Esophagus squamous epithelium (tissue), 5 donors: Measurements from ENCODE around the gene RFPL1. TPM values are rescaled to one million over a fixed set of nuclear protein-coding genes. Genes with fewer than 3 reads are reported as not detected.

ENCODE experiments used
- DNase-seq: peaks from one replicate; lab custom pipeline; 2025; lab: John Stamatoyannopoulos, UW
- H3K27ac ChIP-seq, 4 donors: fragments of 200-600 bp; sonication (generic); one replicate each; pipeline ENCODE4 v1.5.1; 2016 to 2019; ENCODE audit warnings: mild to moderate bottlenecking in 1 of 4
- H3K27me3 ChIP-seq, 4 donors: fragments of 200-600 bp; sonication (generic); 1 replicate in 3 of 4; 2 replicates in 1 of 4; pipeline versions ENCODE4 v1.5.1 to v1.6.0; 2017 to 2021; ENCODE audit warnings: antibody characterized with exemption in 1 of 4
- H3K36me3 ChIP-seq, 3 donors: fragments of 200-600 bp; sonication (generic); one replicate each; pipeline ENCODE4 v1.5.1; 2016 to 2019
- H3K4me1 ChIP-seq, 3 donors: fragments of 200-600 bp; sonication (generic); one replicate each; pipeline ENCODE4 v1.5.1; 2017 to 2019
- H3K4me3 ChIP-seq, 4 donors: fragments of 200-600 bp; sonication (generic); 1 replicate in 3 of 4; 2 replicates in 1 of 4; pipeline ENCODE4 v1.5.1; 2016 to 2019; ENCODE audit warnings: mild to moderate bottlenecking in 2 of 4, moderate library complexity in 1 of 4
- H3K9me3 ChIP-seq, 3 donors: fragments of 200-600 bp; sonication (generic); one replicate each; pipeline ENCODE4 v1.5.1; 2016 to 2019
- POLR2A ChIP-seq, 4 donors: fragments of 450-650 bp; IDR thresholded peaks; one replicate each; pipeline ENCODE4 v1.6.1; 2017; ENCODE audit warnings: antibody characterized with exemption in 4 of 4, mild to moderate bottlenecking in 4 of 4, moderate library complexity in 3 of 4
- WGBS, 2 donors: methylation state at CpG; one replicate each; pipeline ENCODE4 v1.1.5; 2018; 5-methylcytosine and 5-hydroxymethylcytosine counted together
- intact Hi-C: fragments of 100-400 bp; cut with DNase I; formaldehyde crosslinking; loops from one replicate; pipeline ENCODE4 v1.15.0; 2022
- total RNA-seq, 4 donors: library from RNA; depleted of rRNA; stranded (reverse); fragments of >200 nt; gene quantifications; one replicate each; pipeline ENCODE4 v1.1.0, GENCODE V29; 2016
- TF ChIP-seq, protein P1 (sequence below), 6 experiments: fragments of 450-650 bp in 4 of 6; fragments of 200-600 bp in 2 of 6; sonication (generic) in 2 of 6; IDR thresholded peaks; one replicate each; pipeline ENCODE4 v1.5.1; 2016 to 2019; ENCODE audit warnings: antibody characterized with exemption in 6 of 6, mild to moderate bottlenecking in 4 of 6, moderate library complexity in 4 of 6
- donor health status: DM: yes; HTN: yes; CAD: no.

RFPL1 gene
- total RNA-seq, 4 donors from 2014 or later: not detected

DNA sequence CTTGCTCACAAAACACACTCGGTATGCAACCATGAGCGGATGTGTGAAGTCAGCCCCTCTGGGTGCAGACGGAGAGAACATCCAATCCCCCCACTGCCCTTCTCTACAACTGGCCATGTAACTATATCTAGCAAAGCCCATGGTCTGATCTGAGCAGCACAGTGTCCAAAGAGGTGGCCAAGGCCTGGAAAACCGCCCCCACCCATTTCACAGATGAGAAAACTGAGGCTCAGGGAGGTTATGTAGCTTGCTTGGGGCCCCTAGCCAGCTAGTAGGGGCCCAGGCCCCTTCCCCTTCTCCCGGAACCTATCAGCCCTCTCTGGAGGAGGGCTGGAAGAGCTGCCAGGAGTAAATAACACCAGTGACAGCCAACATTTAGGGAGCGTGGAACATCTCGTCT, 26.2 kb downstream of the RFPL1 start:
- Histone ChIP-seq H3K9me3 (no peaks in the 10 kb centered on the region), H3K27me3 (peaks cover 0 to 12% (median 0%) of the 10 kb centered on the region in 4 donors), H3K4me3 (no peak overlapping the region), H3K4me1 (no peaks in the 10 kb centered on the region), H3K36me3 (no peaks in the 10 kb centered on the region), H3K27ac (no peak overlapping the region)
- TF ChIP-seq POLR2A (IDR thresholded peaks at IDR 0.05): no peak
- TF ChIP-seq, protein P1, sequence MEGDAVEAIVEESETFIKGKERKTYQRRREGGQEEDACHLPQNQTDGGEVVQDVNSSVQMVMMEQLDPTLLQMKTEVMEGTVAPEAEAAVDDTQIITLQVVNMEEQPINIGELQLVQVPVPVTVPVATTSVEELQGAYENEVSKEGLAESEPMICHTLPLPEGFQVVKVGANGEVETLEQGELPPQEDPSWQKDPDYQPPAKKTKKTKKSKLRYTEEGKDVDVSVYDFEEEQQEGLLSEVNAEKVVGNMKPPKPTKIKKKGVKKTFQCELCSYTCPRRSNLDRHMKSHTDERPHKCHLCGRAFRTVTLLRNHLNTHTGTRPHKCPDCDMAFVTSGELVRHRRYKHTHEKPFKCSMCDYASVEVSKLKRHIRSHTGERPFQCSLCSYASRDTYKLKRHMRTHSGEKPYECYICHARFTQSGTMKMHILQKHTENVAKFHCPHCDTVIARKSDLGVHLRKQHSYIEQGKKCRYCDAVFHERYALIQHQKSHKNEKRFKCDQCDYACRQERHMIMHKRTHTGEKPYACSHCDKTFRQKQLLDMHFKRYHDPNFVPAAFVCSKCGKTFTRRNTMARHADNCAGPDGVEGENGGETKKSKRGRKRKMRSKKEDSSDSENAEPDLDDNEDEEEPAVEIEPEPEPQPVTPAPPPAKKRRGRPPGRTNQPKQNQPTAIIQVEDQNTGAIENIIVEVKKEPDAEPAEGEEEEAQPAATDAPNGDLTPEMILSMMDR (IDR thresholded peaks at IDR 0.05): no peak
- DNase-seq: no peak
- intact Hi-C loops: no loop called here
- 67 to 74% methylated on average over 3 of the region's 7 CpGs for WGBS, 2 donors

DNA sequence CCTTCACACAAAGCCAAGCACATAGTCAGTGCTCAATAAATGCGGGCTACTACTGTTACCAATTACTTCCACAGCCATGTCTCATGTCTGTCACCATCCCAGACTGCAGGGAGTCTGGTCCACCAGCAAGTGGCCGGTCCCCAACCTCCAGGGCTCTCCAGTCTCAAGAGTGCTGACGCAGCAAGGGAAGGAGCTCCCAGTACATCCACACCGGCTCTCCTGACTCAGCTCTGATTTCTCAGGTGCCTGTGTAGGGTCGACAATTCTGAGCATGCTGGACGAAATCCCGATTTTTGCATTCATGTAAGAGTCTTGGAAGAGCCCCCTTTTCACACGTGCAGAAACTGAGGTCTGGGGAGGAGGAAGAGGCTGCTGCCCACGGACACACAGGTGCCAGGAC, 31.4 kb downstream of the RFPL1 start:
- TF ChIP-seq POLR2A (IDR thresholded peaks at IDR 0.05): no peak
- TF ChIP-seq, protein P1 (IDR thresholded peaks at IDR 0.05): no peak
- Histone ChIP-seq H3K27me3 (peaks cover 0 to 59% (median 0%) of the 10 kb centered on the region in 4 donors), H3K4me1 (peaks cover 6 to 12% (median 9%) of the 10 kb centered on the region in 3 donors), H3K27ac (no peak overlapping the region), H3K9me3 (no peaks in the 10 kb centered on the region), H3K36me3 (no peaks in the 10 kb centered on the region), H3K4me3 (peak overlapping the region in 2 of 4 donors; percentile 23 to 63)
- intact Hi-C loops: no loop called here
- no peak for DNase-seq
- 46 to 92% methylated on average over 3 to 7 of the region's 9 CpGs for WGBS, 2 donors

DNA sequence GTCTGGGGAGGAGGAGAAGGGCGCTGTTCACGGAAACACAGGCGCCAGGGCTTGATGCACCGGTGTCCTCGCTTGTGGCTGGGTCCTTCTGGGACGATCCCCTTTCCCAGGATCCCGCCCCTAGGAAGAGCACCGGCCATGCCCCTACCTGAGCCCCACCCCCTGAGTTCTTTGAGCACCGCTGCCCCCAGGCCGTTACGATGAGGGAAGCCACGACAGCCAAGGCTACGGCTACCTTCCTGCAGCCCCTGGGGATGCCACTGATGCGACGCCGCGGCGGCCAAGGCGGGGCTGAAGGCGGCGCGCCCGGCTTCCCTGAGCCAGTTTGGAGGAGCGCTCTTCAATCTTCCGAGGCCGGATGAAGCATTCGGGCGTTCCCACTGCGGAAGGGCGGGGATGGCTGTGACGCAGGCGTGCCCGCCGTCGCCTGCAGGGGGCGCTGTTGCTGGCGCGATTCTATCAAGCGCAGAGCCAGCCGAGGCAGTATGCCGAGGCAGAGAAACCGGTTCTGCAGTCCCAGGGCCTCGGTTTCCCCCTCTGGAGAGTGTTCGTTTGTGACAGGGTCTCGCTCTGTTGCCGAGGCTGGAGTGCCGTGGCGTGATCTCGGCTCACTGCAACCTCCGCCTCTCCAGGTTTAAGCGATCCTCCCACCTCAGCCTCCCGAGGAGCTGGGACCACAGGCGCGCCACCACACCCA, 31.9 kb downstream of the RFPL1 start:
- Histone ChIP-seq H3K9me3 (no peaks in the 10 kb centered on the region), H3K36me3 (no peaks in the 10 kb centered on the region), H3K4me1 (peaks cover 6 to 12% (median 9%) of the 10 kb centered on the region in 3 donors), H3K27ac (no peak overlapping the region), H3K4me3 (peak overlapping the region; percentile 13 to 63 (median 22)), H3K27me3 (peaks cover 0 to 64% (median 0%) of the 10 kb centered on the region in 4 donors)
- intact Hi-C loops: no loop called here
- no peak for TF ChIP-seq POLR2A (IDR thresholded peaks at IDR 0.05)
- TF ChIP-seq, protein P1 (IDR thresholded peaks at IDR 0.05): peak; percentile 75 to 94 (median 83)
- no peak for DNase-seq
- WGBS, 2 donors: 39 to 42% methylated on average over 12 to 18 of the region's 54 CpGs

DNA sequence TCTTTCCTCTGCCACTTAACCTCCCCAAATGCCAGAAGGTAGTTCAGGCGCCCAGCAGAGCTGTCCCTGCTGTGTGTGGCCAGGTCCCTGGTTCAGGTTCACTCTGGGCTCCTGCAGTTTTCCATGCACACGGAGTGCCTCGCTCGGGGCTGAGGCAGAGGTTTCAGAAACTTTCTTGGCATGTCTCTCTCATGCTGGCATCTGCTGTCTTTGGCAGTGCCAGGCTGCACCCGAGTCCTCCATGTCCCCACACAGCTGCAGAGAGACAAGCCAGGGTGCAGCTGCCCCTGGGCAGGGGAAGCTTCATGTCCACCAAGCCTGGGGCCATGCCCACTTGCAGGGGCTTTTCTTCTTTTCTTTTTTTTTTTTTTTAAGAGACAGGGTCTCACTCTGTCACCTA, 34.6 kb downstream of the RFPL1 start:
- WGBS, 2 donors: 38 to 55% methylated on average over 2 to 5 of the region's 5 CpGs
- H3K27me3 ChIP-seq: peaks cover 0 to 84% (median 0%) of the 10 kb centered on the region in 4 donors

DNA sequence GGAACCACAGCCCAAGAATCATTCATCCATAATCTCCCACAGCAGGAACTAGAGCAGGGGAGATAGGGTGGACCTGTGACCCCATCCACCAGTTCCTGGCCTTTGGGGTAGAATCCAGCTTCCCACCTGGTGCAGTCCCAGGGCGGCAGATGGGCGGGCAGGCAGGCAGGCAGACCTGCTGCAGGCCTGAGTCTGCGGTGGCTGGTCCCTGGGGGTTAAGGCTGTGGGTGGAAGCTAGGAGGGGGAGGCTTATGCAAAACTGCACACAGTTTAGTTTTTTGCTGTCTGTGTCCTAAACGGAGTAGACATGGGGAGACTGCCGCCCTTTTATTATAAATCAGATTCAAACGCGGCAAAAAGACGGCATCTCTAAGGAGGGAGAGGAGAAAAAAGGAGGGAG, 37.2 kb downstream of the RFPL1 start:
- Histone ChIP-seq H3K9me3 (no peaks in the 10 kb centered on the region), H3K27me3 (peaks cover 6 to 95% (median 10%) of the 10 kb centered on the region in 4 donors), H3K4me3 (no peak overlapping the region), H3K27ac (no peak overlapping the region), H3K36me3 (no peaks in the 10 kb centered on the region), H3K4me1 (peaks cover 2 to 22% (median 8%) of the 10 kb centered on the region in 3 donors)
- no peak for DNase-seq
- WGBS, 2 donors: 83 to 92% methylated on average over 5 to 8 of the region's 8 CpGs
- intact Hi-C loops: no loop called here
- TF ChIP-seq POLR2A (IDR thresholded peaks at IDR 0.05): no peak
- TF ChIP-seq, protein P1 (IDR thresholded peaks at IDR 0.05): no peak

More for the DNA sequence above, 34.6 kb downstream of the RFPL1 start:
- no peak for TF ChIP-seq POLR2A (IDR thresholded peaks at IDR 0.05)
- TF ChIP-seq, protein P1 (IDR thresholded peaks at IDR 0.05): no peak
- H3K4me1 ChIP-seq: peaks cover 6 to 13% (median 9%) of the 10 kb centered on the region in 3 donors
- no peaks in the 10 kb centered on the region for H3K36me3 ChIP-seq
- intact Hi-C loops: no loop called here
- no peak overlapping the region for H3K4me3 ChIP-seq
- no peaks in the 10 kb centered on the region for H3K9me3 ChIP-seq
- no peak for DNase-seq
- no peak overlapping the region for H3K27ac ChIP-seq
